Activated gamma-delta T cell (primary cell): ENCODE measurements around the gene FUT6.
"Not testable (repeated sequence)": the region's sequence is repeated elsewhere in the genome, so short reads cannot be mapped to it uniquely, and the experiment has no call there.

Experiments
- DNase-seq: peaks from one replicate; lab custom pipeline; 2025; lab: John Stamatoyannopoulos, UW

FUT6 gene

DNA sequence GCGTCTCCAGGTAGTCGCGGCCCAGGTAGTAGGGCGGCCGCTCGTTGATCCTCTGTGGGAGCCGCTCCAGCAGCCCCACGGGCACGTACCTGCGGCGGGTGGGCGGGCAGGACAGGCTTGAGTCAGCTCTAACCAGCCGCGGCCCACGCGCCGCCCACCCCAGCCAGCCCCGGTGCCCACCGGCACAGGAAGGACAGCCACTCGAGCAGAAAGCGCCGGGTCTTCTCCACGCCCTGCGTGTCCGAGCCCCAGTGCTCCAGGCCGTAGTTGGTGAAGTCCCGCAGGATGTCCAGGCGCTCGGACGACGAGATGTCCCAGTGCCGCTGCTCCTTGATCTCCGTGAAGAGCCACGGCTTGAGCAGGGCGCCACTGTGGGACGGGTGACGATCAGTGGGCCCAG, 54.1 kb downstream of the FUT6 start:
- no peak for DNase-seq

GRCh38 chr19:5784581-5785147, 54.8 kb downstream of the FUT6 start, which contains the start of gene PRR22:
Gene PRR22 (minus strand): TSS chr19:5784746. CDS start chr19:5784660, 86 bp downstream.
- no peak for DNase-seq

GRCh38 chr19:5782945-5783919, 56.3 kb downstream of the FUT6 start:
- DNase-seq, result no peak

DNA sequence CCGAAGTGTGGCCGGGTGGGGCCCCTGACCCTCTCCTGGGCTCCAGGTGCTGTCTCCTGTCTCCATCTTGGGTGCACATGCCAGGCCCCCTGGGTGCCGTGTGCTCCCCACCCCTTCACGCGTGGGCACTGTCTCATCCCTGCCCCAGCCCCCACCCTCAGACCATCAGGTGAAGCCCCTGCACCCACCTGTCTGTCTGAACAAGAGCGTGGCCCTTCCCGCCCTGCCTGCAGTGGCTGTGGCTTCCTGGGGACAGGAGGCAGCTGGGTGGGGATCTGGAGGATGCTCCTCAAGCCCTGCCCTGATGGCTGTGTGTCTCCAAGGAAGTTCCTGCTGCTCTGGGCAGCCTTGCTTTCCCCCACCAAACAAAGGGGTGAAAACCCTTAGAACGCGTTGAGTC, 57.2 kb downstream of the FUT6 start:
- DNase-seq, result no peak

DNA sequence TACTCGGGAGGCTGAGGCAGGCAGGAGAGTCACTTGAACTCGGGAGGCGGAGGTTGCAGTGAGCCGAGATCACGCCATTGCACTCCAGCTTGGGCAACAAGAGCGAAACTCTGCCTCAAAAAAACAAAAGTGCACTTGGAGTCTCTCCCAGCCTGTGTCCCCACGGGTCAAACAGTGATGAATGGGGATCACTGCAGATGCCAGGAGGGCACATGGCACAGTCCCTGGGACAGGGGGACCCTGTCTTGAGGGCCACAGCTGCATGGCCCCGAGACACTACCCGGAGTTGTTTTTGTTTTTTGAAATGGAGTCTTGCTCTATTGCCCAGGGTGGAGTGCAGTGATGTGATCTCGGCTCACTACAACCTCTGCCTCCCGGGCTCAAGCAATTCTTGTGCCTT, 58.6 kb downstream of the FUT6 start:
- DNase-seq, result not testable (repeated sequence)
